Measurements from ENCODE around the gene TRAM2. TPM values are rescaled to one million over a fixed set of nuclear protein-coding genes. Genes with fewer than 3 reads are reported as not detected.
A peak's percentile ranks its signal among the peaks of the same experiment; 100 is the strongest.

The TRAM2 gene
- total RNA-seq, 6 donors from 2014 or later: 9.4 to 26.8 (median 14.3) TPM

GRCh38 chr6:52534966-52535390, 41.9 kb downstream of the TRAM2 start:
- no peak overlapping the region for H3K4me3 ChIP-seq
- peak overlapping the region in 1 of 4 donors; percentile 5 for H3K27ac ChIP-seq
- H3K27me3 ChIP-seq: no peaks in the 10 kb centered on the region
- H3K36me3 ChIP-seq: peaks cover 0 to 21% (median 11%) of the 10 kb centered on the region in 4 donors
- ATAC-seq (ENCODE audit: low FRiP score in 2 of 2): no peak
- H3K4me1 ChIP-seq: peaks cover 10 to 21% (median 15%) of the 10 kb centered on the region in 4 donors
- no peak for TF ChIP-seq EP300 (IDR thresholded peaks at IDR 0.05)
- no peak for TF ChIP-seq POLR2A (IDR thresholded peaks at IDR 0.05)
- TF ChIP-seq POLR2AphosphoS5 (IDR thresholded peaks at IDR 0.05): no peak
- TF ChIP-seq CTCF (IDR thresholded peaks at IDR 0.05): no peak
- no peaks in the 10 kb centered on the region for H3K9me3 ChIP-seq
- 81 to 82% methylated on average over 3 of the region's 3 CpGs for WGBS, 2 donors
- DNase-seq: no peak

GRCh38 chr6:52534363-52534762, 42.5 kb downstream of the TRAM2 start:
- ATAC-seq (ENCODE audit: low FRiP score in 2 of 2) (no peak), DNase-seq (no peak)
- WGBS, 2 donors: 93 to 98% methylated on average over 5 of the region's 5 CpGs
- Histone ChIP-seq H3K27me3 (no peaks in the 10 kb centered on the region), H3K9me3 (no peaks in the 10 kb centered on the region), H3K4me3 (no peak overlapping the region), H3K4me1 (peaks cover 10 to 18% (median 15%) of the 10 kb centered on the region in 4 donors), H3K36me3 (peaks cover 0 to 23% (median 11%) of the 10 kb centered on the region in 4 donors), H3K27ac (no peak overlapping the region)
- TF ChIP-seq EP300 (IDR thresholded peaks at IDR 0.05): no peak
- no peak for TF ChIP-seq POLR2A (IDR thresholded peaks at IDR 0.05)
- TF ChIP-seq POLR2AphosphoS5 (IDR thresholded peaks at IDR 0.05): no peak
- TF ChIP-seq CTCF (IDR thresholded peaks at IDR 0.05): no peak

- Histone ChIP-seq H3K27ac (no peak overlapping the region), H3K4me1 (peaks cover 10 to 17% (median 15%) of the 10 kb centered on the region in 4 donors), H3K27me3 (no peaks in the 10 kb centered on the region), H3K9me3 (no peaks in the 10 kb centered on the region), H3K36me3 (peaks cover 0 to 26% (median 11%) of the 10 kb centered on the region in 4 donors), H3K4me3 (no peak overlapping the region)
- ATAC-seq (ENCODE audit: low FRiP score in 2 of 2) (no peak), DNase-seq (no peak)
- no peak for TF ChIP-seq CTCF (IDR thresholded peaks at IDR 0.05)
- TF ChIP-seq EP300 (IDR thresholded peaks at IDR 0.05): no peak
- no peak for TF ChIP-seq POLR2A (IDR thresholded peaks at IDR 0.05)
- no peak for TF ChIP-seq POLR2AphosphoS5 (IDR thresholded peaks at IDR 0.05)
- WGBS, 2 donors: 97% methylated on average over 2 of the region's 2 CpGs
Measured at GRCh38 chr6:52533491-52533890, 43.4 kb downstream of the TRAM2 start.

GRCh38 chr6:52532457-52532856, 44.4 kb downstream of the TRAM2 start:
- Histone ChIP-seq H3K27ac (no peak overlapping the region), H3K4me3 (no peak overlapping the region), H3K27me3 (no peaks in the 10 kb centered on the region), H3K36me3 (peaks cover 0 to 26% (median 11%) of the 10 kb centered on the region in 4 donors), H3K4me1 (peaks cover under 1 to 9% (median 6%) of the 10 kb centered on the region in 4 donors), H3K9me3 (no peaks in the 10 kb centered on the region)
- no peak for TF ChIP-seq POLR2A (IDR thresholded peaks at IDR 0.05)
- DNase-seq (no peak), ATAC-seq (ENCODE audit: low FRiP score in 2 of 2) (no peak)
- 86 to 89% methylated on average over 2 of the region's 2 CpGs for WGBS, 2 donors

GRCh38 chr6:52531834-52532233, 45.0 kb downstream of the TRAM2 start:
- H3K27ac ChIP-seq: no peak overlapping the region
- peaks cover 0 to 26% (median 11%) of the 10 kb centered on the region in 4 donors for H3K36me3 ChIP-seq
- no peak for TF ChIP-seq CTCF (IDR thresholded peaks at IDR 0.05)
- no peak for TF ChIP-seq POLR2AphosphoS5 (IDR thresholded peaks at IDR 0.05)
- no peak for TF ChIP-seq POLR2A (IDR thresholded peaks at IDR 0.05)
- no peak for TF ChIP-seq EP300 (IDR thresholded peaks at IDR 0.05)
- ATAC-seq (ENCODE audit: low FRiP score in 2 of 2): no peak
- H3K4me3 ChIP-seq: no peak overlapping the region
- H3K9me3 ChIP-seq: no peaks in the 10 kb centered on the region
- DNase-seq: no peak
- H3K27me3 ChIP-seq: no peaks in the 10 kb centered on the region
- H3K4me1 ChIP-seq: peaks cover 0 to 9% (median under 1%) of the 10 kb centered on the region in 4 donors
- WGBS, 2 donors: 85 to 87% methylated on average over 1 of the region's 1 CpG
